ENCODE results near the gene AP1G1. TPM values are rescaled to one million over a fixed set of nuclear protein-coding genes. Genes with fewer than 3 reads are reported as not detected.

AP1G1 gene
- total RNA-seq, 3 donors from 2014 or later, result 65.8 to 121 (median 95.7) TPM

DNA sequence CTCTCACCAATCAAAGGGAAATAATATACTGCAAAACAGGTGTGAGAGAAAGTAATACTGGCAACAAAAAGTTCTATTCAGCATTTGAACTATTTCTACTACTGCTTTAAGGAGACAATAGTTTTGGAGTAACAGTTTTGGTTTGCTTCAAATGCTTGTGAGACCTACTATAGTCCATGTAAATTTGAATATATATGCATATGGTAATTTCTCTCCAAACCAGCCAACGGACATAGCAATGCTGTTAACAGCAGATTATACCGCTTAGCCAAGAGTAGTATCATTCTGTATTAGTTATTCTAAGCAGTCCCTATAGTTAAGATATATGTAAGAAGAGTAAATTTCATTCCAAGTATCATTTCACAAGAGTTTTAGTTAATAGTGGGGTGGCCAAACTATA is 102.6 kb downstream of the AP1G1 start:
- no peaks in the 10 kb centered on the region for H3K36me3 ChIP-seq
- no peak overlapping the region for H3K4me3 ChIP-seq
- no peaks in the 10 kb centered on the region for H3K9me3 ChIP-seq
- TF ChIP-seq POLR2A (IDR thresholded peaks at IDR 0.05) (no peak), CTCF (IDR thresholded peaks at IDR 0.05) (no peak), POLR2AphosphoS5 (IDR thresholded peaks at IDR 0.05) (no peak)
- no peaks in the 10 kb centered on the region for H3K4me1 ChIP-seq
- no peaks in the 10 kb centered on the region for H3K27me3 ChIP-seq
- intact Hi-C loops (cut with DNase I; ENCODE audit: low total_unique reads), result no loop called here
- no peak overlapping the region for H3K27ac ChIP-seq
- no peak for DNase-seq (ENCODE audit: low spot score in 2 of 2)

GRCh38 chr16:71703333-71703732 is 105.3 kb downstream of the AP1G1 start:
- TF ChIP-seq POLR2AphosphoS5 (IDR thresholded peaks at IDR 0.05), result no peak
- no peak for TF ChIP-seq CTCF (IDR thresholded peaks at IDR 0.05)
- TF ChIP-seq POLR2A (IDR thresholded peaks at IDR 0.05), result no peak
- intact Hi-C loops (cut with DNase I; ENCODE audit: low total_unique reads), result no loop called here
- Histone ChIP-seq H3K36me3 (no peaks in the 10 kb centered on the region), H3K4me3 (no peak overlapping the region), H3K4me1 (no peaks in the 10 kb centered on the region), H3K27ac (no peak overlapping the region), H3K9me3 (no peaks in the 10 kb centered on the region), H3K27me3 (no peaks in the 10 kb centered on the region)
- no peak for DNase-seq (ENCODE audit: low spot score in 2 of 2)

DNA sequence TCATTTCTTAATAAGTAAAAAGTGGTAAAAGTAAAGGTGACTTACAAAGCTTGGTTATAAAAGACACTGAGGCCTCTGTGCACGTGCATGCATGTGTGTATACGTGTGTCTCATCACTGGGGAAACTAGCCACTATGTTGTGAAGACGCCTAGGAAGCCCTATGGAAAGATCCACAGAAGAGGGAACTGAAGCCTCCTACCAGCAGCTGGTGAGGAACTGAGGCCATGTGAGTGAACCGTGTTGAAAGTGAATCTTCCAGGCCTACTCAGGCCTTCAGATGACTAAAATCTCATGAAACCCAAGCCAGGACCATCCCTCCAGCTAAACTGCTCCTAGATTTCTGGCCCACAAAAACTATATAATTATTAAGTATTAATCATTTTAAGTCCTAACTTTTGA is 107.8 kb downstream of the AP1G1 start:
- no peaks in the 10 kb centered on the region for H3K27me3 ChIP-seq
- no peak overlapping the region for H3K4me3 ChIP-seq
- DNase-seq (ENCODE audit: low spot score in 2 of 2), result no peak
- H3K4me1 ChIP-seq, result no peaks in the 10 kb centered on the region
- no peak for TF ChIP-seq CTCF (IDR thresholded peaks at IDR 0.05)
- TF ChIP-seq POLR2AphosphoS5 (IDR thresholded peaks at IDR 0.05), result no peak
- no peak for TF ChIP-seq POLR2A (IDR thresholded peaks at IDR 0.05)
- H3K9me3 ChIP-seq, result no peaks in the 10 kb centered on the region
- H3K36me3 ChIP-seq, result no peaks in the 10 kb centered on the region
- H3K27ac ChIP-seq, result no peak overlapping the region
- intact Hi-C loops (cut with DNase I; ENCODE audit: low total_unique reads), result no loop called here

DNA sequence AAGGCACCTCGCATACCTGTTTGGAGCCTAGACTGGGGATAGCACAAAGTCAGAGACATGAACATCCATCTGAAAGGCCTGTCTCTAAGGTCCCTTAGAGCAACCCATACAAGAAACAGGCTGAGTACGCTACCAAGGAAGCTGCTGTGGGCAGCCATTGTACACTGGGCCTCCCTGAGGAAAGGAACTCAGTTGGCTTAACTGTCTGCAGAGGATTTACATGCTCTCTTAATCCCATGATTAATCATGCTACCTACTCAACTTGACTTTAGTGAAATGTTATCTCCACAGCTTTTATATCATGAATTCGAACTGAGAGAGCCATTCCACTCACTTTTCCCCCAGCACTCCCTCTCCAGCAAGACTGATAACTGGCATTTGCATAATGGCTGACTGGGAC is 110.1 kb downstream of the AP1G1 start:
- no peak for DNase-seq (ENCODE audit: low spot score in 2 of 2)
- Histone ChIP-seq H3K27ac (no peak overlapping the region), H3K4me3 (no peak overlapping the region), H3K4me1 (no peaks in the 10 kb centered on the region), H3K36me3 (no peaks in the 10 kb centered on the region), H3K27me3 (no peaks in the 10 kb centered on the region), H3K9me3 (no peaks in the 10 kb centered on the region)
- intact Hi-C loops (cut with DNase I; ENCODE audit: low total_unique reads), result no loop called here
- TF ChIP-seq POLR2AphosphoS5 (IDR thresholded peaks at IDR 0.05) (no peak), CTCF (IDR thresholded peaks at IDR 0.05) (no peak), POLR2A (IDR thresholded peaks at IDR 0.05) (no peak)

DNA sequence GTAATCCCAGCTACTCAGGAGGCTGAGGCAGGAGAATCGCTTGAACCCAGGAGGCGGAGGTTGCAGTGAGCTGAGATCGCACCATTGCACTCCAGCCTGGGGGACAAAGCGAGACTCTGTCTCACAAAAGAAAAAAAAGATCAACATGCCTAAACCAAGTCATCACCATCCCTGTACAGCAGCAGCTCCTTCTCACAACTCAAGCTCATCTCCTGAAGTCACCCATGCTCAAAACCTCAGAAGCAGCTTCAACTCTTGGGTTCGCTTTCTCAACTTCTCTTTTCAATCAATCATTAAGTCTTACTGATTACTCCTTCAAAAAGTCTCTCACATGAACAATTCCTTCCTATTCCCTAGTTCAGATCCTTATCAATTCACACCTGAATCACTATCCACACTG is 115.5 kb downstream of the AP1G1 start:
- no peak overlapping the region for H3K27ac ChIP-seq
- no peak for DNase-seq (ENCODE audit: low spot score in 2 of 2)
- TF ChIP-seq CTCF (IDR thresholded peaks at IDR 0.05), result no peak
- no peak for TF ChIP-seq POLR2A (IDR thresholded peaks at IDR 0.05)
- TF ChIP-seq POLR2AphosphoS5 (IDR thresholded peaks at IDR 0.05), result no peak
- intact Hi-C loops (cut with DNase I; ENCODE audit: low total_unique reads), result no loop called here
- no peaks in the 10 kb centered on the region for H3K27me3 ChIP-seq
- H3K4me3 ChIP-seq, result no peak overlapping the region
- no peaks in the 10 kb centered on the region for H3K4me1 ChIP-seq
- no peaks in the 10 kb centered on the region for H3K9me3 ChIP-seq
- H3K36me3 ChIP-seq, result no peaks in the 10 kb centered on the region

Data from breast epithelium (tissue), 4 donors.